Hepatocyte (in vitro differentiated cells): ENCODE data around the gene PSMD11. TPM values are rescaled to one million over a fixed set of nuclear protein-coding genes. Genes with fewer than 3 reads are reported as not detected.

Experiments used
- DNase-seq: peaks from one replicate; pipeline ENCODE4 v3.0.0-alpha.2; 2016; ENCODE audit warnings: low spot score
- H2AFZ ChIP-seq: fragments of 200-600 bp; sonication (generic); 2 replicates; pipeline ENCODE4 v1.6.0; 2016; ENCODE audit warnings: antibody characterized with exemption, mild to moderate bottlenecking
- H3K27ac ChIP-seq: fragments of 200-600 bp; sonication (generic); 2 replicates; pipeline ENCODE4 v1.5.1; 2016; ENCODE audit warnings: mild to moderate bottlenecking
- H3K27me3 ChIP-seq: fragments of 200-600 bp; sonication (generic); 2 replicates; pipeline ENCODE4 v1.6.1; 2016
- H3K36me3 ChIP-seq: fragments of 200-600 bp; sonication (generic); replicated peaks from 2 replicates; pipeline ENCODE4 v1.5.1; 2016; ENCODE audit warnings: low read depth; ENCODE audit not compliant: insufficient read depth
- H3K4me1 ChIP-seq: fragments of 200-600 bp; sonication (generic); 2 replicates; pipeline ENCODE4 v1.5.1; 2016; ENCODE audit warnings: mild to moderate bottlenecking, moderate library complexity; ENCODE audit not compliant: insufficient read depth
- H3K4me2 ChIP-seq: fragments of 200-600 bp; sonication (generic); 2 replicates; pipeline ENCODE4 v1.6.0; 2016
- H3K4me3 ChIP-seq: fragments of 200-600 bp; sonication (generic); 2 replicates; pipeline ENCODE4 v1.5.1; 2016; ENCODE audit warnings: mild to moderate bottlenecking
- H3K79me2 ChIP-seq: fragments of 200-600 bp; sonication (generic); 2 replicates; pipeline ENCODE4 v1.6.0; 2017; ENCODE audit warnings: mild to moderate bottlenecking
- H3K9me2 ChIP-seq: fragments of 200-600 bp; sonication (generic); replicated peaks from 2 replicates; pipeline ENCODE4 v1.6.0; 2017; ENCODE audit warnings: mild to moderate bottlenecking; ENCODE audit not compliant: insufficient read depth
- H3K9me3 ChIP-seq: fragments of 200-600 bp; sonication (generic); 2 replicates; pipeline ENCODE4 v1.5.1; 2016; ENCODE audit warnings: low read depth, mild to moderate bottlenecking
- H4K20me1 ChIP-seq: fragments of 200-600 bp; sonication (generic); 2 replicates; pipeline ENCODE4 v1.6.0; 2016; ENCODE audit warnings: mild to moderate bottlenecking; ENCODE audit not compliant: insufficient read depth, poor library complexity, severe bottlenecking
- CTCF ChIP-seq: fragments of 200-600 bp; sonication (generic); IDR thresholded peaks from 2 replicates; pipeline ENCODE4 v1.5.1; 2016; ENCODE audit warnings: antibody characterized with exemption, mild to moderate bottlenecking; ENCODE audit not compliant: poor library complexity
- EZH2 ChIP-seq: fragments of 200-600 bp; sonication (generic); IDR thresholded peaks from 2 replicates; pipeline ENCODE4 v1.6.1; 2016; ENCODE audit warnings: antibody characterized with exemption, mild to moderate bottlenecking, borderline replicate concordance
- EZH2phosphoT487 ChIP-seq: fragments of 200-600 bp; sonication (generic); IDR thresholded peaks from one replicate; pipeline ENCODE4 v1.6.1; 2018; ENCODE audit warnings: antibody characterized with exemption, mild to moderate bottlenecking, low read depth, moderate library complexity; ENCODE audit not compliant: unreplicated experiment, severe bottlenecking
- WGBS: methylation state at CpG from one replicate; pipeline ENCODE4 v1.1.6; 2016; ENCODE audit warnings: low lambda C conversion rate; ENCODE audit errors: missing lambda C conversion rate; 5-methylcytosine and 5-hydroxymethylcytosine counted together
- polyA plus RNA-seq: library from polyadenylated mRNA; unstranded; fragments of >200 nt; fragmentation: Nextera tagmentation; extraction: Ambion mirVana; gene quantifications from 2 replicates; pipeline ENCODE4 v1.2.1, GENCODE V29; 2016
- small RNA-seq: library from RNA; depleted of rRNA; stranded (forward); fragments of <200 nt; gene quantifications from one replicate; pipeline ENCODE3, GENCODE V24; 2014
- total RNA-seq: library from RNA; depleted of rRNA; stranded (reverse); fragments of >200 nt; gene quantifications from 2 replicates; pipeline ENCODE4 v1.2.3, GENCODE V29; 2014

Gene PSMD11
- total and polyA plus RNA-seq, 2 experiments from 2014 or later: 62.0 to 141 TPM

GRCh38 chr17:32528825-32529224 lies 84.5 kb downstream of the PSMD11 start:
- 91% methylated on average over 7 of the region's 7 CpGs for WGBS
- Histone ChIP-seq H3K4me2 (no peak overlapping the region), H3K9me2 (no peaks in the 10 kb centered on the region), H4K20me1 (no peaks in the 10 kb centered on the region), H3K9me3 (no peaks in the 10 kb centered on the region), H3K27ac (no peak overlapping the region), H3K36me3 (no peaks in the 10 kb centered on the region), H3K27me3 (no peaks in the 10 kb centered on the region), H2AFZ (no peak overlapping the region), H3K4me1 (no peaks in the 10 kb centered on the region), H3K4me3 (no peak overlapping the region), H3K79me2 (no peaks in the 10 kb centered on the region)
- TF ChIP-seq EZH2phosphoT487: no peak
- no peak for TF ChIP-seq EZH2
- no peak for TF ChIP-seq CTCF
- no peak for DNase-seq

GRCh38 chr17:32529604-32530003 lies 85.3 kb downstream of the PSMD11 start:
- Histone ChIP-seq H3K4me1 (no peaks in the 10 kb centered on the region), H3K4me3 (no peak overlapping the region), H3K79me2 (no peaks in the 10 kb centered on the region), H3K27me3 (no peaks in the 10 kb centered on the region), H3K9me3 (no peaks in the 10 kb centered on the region), H4K20me1 (no peaks in the 10 kb centered on the region), H3K36me3 (no peaks in the 10 kb centered on the region), H2AFZ (no peak overlapping the region), H3K4me2 (no peak overlapping the region), H3K27ac (no peak overlapping the region), H3K9me2 (no peaks in the 10 kb centered on the region)
- TF ChIP-seq EZH2: no peak
- DNase-seq: no peak
- WGBS: 68% methylated on average over 10 of the region's 10 CpGs

Small RNA genes lying within 50 kb of the gene (small RNA-seq; reads per million reads assigned to genes)
- gene AC005899.2: not detected
- not detected for gene AC005899.6
- not detected for gene RF00019

Other genes starting within 250 kb of the PSMD11 start
- gene RHBDL3, start 178.7 kb upstream of the PSMD11 start, total RNA-seq: 0.36 and 0.70 TPM in 2 replicates
- gene RHBDL3, start 178.7 kb upstream of the PSMD11 start, polyA plus RNA-seq: 0.18 and 0.28 TPM in 2 replicates
- gene C17orf75, start 102.3 kb upstream of the PSMD11 start, total RNA-seq: 20.1 and 25.7 TPM in 2 replicates
- 13.5 and 16.0 TPM in 2 replicates for gene C17orf75, start 102.3 kb upstream of the PSMD11 start, polyA plus RNA-seq
- gene ZNF207, start 94.4 kb upstream of the PSMD11 start, total RNA-seq: 138 and 161 TPM in 2 replicates
- gene ZNF207, start 94.4 kb upstream of the PSMD11 start, polyA plus RNA-seq: 137 and 138 TPM in 2 replicates
- 1.1 and 1.3 TPM in 2 replicates for gene CDK5R1, start 42.5 kb downstream of the PSMD11 start, total RNA-seq
- gene CDK5R1, start 42.5 kb downstream of the PSMD11 start, polyA plus RNA-seq: 0.80 and 1.0 TPM in 2 replicates